ENCODE results near the gene EID2. TPM values are rescaled to one million over a fixed set of nuclear protein-coding genes. Genes with fewer than 3 reads are reported as not detected.

Gene EID2
- total and polyA plus RNA-seq, 2 donors (not counting 1 experiment from before 2014, with no cell fraction given), result 9.1 to 10.0 TPM

GRCh38 chr19:39517432-39517831 lies 22.5 kb downstream of the EID2 start:
- Histone ChIP-seq H3K9me3 (ENCODE audit: control insufficient read depth, insufficient read depth, low read depth, low read length) (no peaks in the 10 kb centered on the region), H3K27ac (ENCODE audit: insufficient read depth, low read length) (no peak overlapping the region), H3K4me2 (ENCODE audit: extremely low read depth, insufficient read depth, low read length) (no peak overlapping the region), H3K9ac (ENCODE audit: insufficient read depth, low read length) (no peak overlapping the region), H3K4me3 (replicated peaks in 1 of 4; ENCODE audit: control extremely low read depth in 1 of 4, insufficient read depth in 1 of 4, low read depth in 3 of 4, low read length in 4 of 4) (no peak overlapping the region), H4K20me1 (ENCODE audit: control insufficient read depth, extremely low read depth, insufficient read depth, low read length) (no peaks in the 10 kb centered on the region), H3K27me3 (ENCODE audit: control insufficient read depth, insufficient read depth, low read length) (peaks cover 39% of the 10 kb centered on the region), H3K79me2 (ENCODE audit: control insufficient read depth, insufficient read depth, low read length) (no peaks in the 10 kb centered on the region), H3K36me3 (ENCODE audit: control insufficient read depth, insufficient read depth, low read length) (no peaks in the 10 kb centered on the region), H3K4me1 (ENCODE audit: control insufficient read depth, extremely low read depth, insufficient read depth, low read length) (no peaks in the 10 kb centered on the region), H2AFZ (ENCODE audit: low read length) (no peak overlapping the region)
- DNase-seq (ENCODE audit: low read depth in 2 of 2), result no peak
- TF ChIP-seq EZH2 (IDR thresholded peaks at IDR 0.05; ENCODE audit: low read length, missing control alignments), result no peak
- no peak for TF ChIP-seq CTCF (conservative IDR thresholded peaks at IDR 0.05 in 1 of 2, IDR thresholded peaks at IDR 0.05 in 1 of 2; ENCODE audit: low read depth in 1 of 2, low read length in 2 of 2)

- DNase-seq (ENCODE audit: low read depth in 2 of 2), result no peak
- TF ChIP-seq CTCF (conservative IDR thresholded peaks at IDR 0.05 in 1 of 2, IDR thresholded peaks at IDR 0.05 in 1 of 2; ENCODE audit: low read depth in 1 of 2, low read length in 2 of 2) (no peak), EZH2 (IDR thresholded peaks at IDR 0.05; ENCODE audit: low read length, missing control alignments) (no peak)
- no peaks in the 10 kb centered on the region for H3K4me1 ChIP-seq (ENCODE audit: control insufficient read depth, extremely low read depth, insufficient read depth, low read length)
- H3K9me3 ChIP-seq (ENCODE audit: control insufficient read depth, insufficient read depth, low read depth, low read length), result no peaks in the 10 kb centered on the region
- no peak overlapping the region for H3K27ac ChIP-seq (ENCODE audit: insufficient read depth, low read length)
- H3K79me2 ChIP-seq (ENCODE audit: control insufficient read depth, insufficient read depth, low read length), result no peaks in the 10 kb centered on the region
- no peak overlapping the region for H3K4me3 ChIP-seq (replicated peaks in 1 of 4; ENCODE audit: control extremely low read depth in 1 of 4, insufficient read depth in 1 of 4, low read depth in 3 of 4, low read length in 4 of 4)
- H3K9ac ChIP-seq (ENCODE audit: insufficient read depth, low read length), result no peak overlapping the region
- H4K20me1 ChIP-seq (ENCODE audit: control insufficient read depth, extremely low read depth, insufficient read depth, low read length), result no peaks in the 10 kb centered on the region
- no peaks in the 10 kb centered on the region for H3K36me3 ChIP-seq (ENCODE audit: control insufficient read depth, insufficient read depth, low read length)
- no peak overlapping the region for H3K4me2 ChIP-seq (ENCODE audit: extremely low read depth, insufficient read depth, low read length)
- H2AFZ ChIP-seq (ENCODE audit: low read length), result no peak overlapping the region
- peaks cover 44% of the 10 kb centered on the region for H3K27me3 ChIP-seq (ENCODE audit: control insufficient read depth, insufficient read depth, low read length)
Observed at GRCh38 chr19:39516270-39516669, 23.7 kb downstream of the EID2 start.

- H3K9ac ChIP-seq (ENCODE audit: insufficient read depth, low read length), result no peak overlapping the region
- no peaks in the 10 kb centered on the region for H3K9me3 ChIP-seq (ENCODE audit: control insufficient read depth, insufficient read depth, low read depth, low read length)
- TF ChIP-seq EZH2 (IDR thresholded peaks at IDR 0.05; ENCODE audit: low read length, missing control alignments), result peak; percentile 93
- TF ChIP-seq CTCF (conservative IDR thresholded peaks at IDR 0.05 in 1 of 2, IDR thresholded peaks at IDR 0.05 in 1 of 2; ENCODE audit: low read depth in 1 of 2, low read length in 2 of 2), result no peak
- no peak overlapping the region for H3K27ac ChIP-seq (ENCODE audit: insufficient read depth, low read length)
- H3K4me3 ChIP-seq (replicated peaks in 1 of 4; ENCODE audit: control extremely low read depth in 1 of 4, insufficient read depth in 1 of 4, low read depth in 3 of 4, low read length in 4 of 4), result peak overlapping the region in 1 of 4 experiments; percentile 30
- H3K4me2 ChIP-seq (ENCODE audit: extremely low read depth, insufficient read depth, low read length), result no peak overlapping the region
- H4K20me1 ChIP-seq (ENCODE audit: control insufficient read depth, extremely low read depth, insufficient read depth, low read length), result no peaks in the 10 kb centered on the region
- no peak for DNase-seq (ENCODE audit: low read depth in 2 of 2)
- no peak overlapping the region for H2AFZ ChIP-seq (ENCODE audit: low read length)
- H3K27me3 ChIP-seq (ENCODE audit: control insufficient read depth, insufficient read depth, low read length), result peaks cover 44% of the 10 kb centered on the region
- no peaks in the 10 kb centered on the region for H3K36me3 ChIP-seq (ENCODE audit: control insufficient read depth, insufficient read depth, low read length)
- no peaks in the 10 kb centered on the region for H3K4me1 ChIP-seq (ENCODE audit: control insufficient read depth, extremely low read depth, insufficient read depth, low read length)
- no peaks in the 10 kb centered on the region for H3K79me2 ChIP-seq (ENCODE audit: control insufficient read depth, insufficient read depth, low read length)
Observed at GRCh38 chr19:39515551-39516191, 24.3 kb downstream of the EID2 start.
